H9 (cell line): ENCODE results near the gene DCDC2. TPM values are rescaled to one million over a fixed set of nuclear protein-coding genes. Genes with fewer than 3 reads are reported as not detected.
A peak's percentile ranks its signal among the peaks of the same experiment; 100 is the strongest.

ENCODE experiments used
- DNase-seq: peaks from one replicate; pipeline ENCODE4 v3.0.0-alpha.2; 2017
- H2AFZ ChIP-seq: one replicate; pipeline ENCODE4 v1.6.1; 2013; ENCODE audit warnings: mild to moderate bottlenecking, low read length, control low read depth, moderate library complexity
- H2AK5ac ChIP-seq: 2 replicates; pipeline ENCODE4 v1.6.1; 2013; ENCODE audit warnings: low read length, control low read depth, mixed read lengths; ENCODE audit not compliant: insufficient read length
- H2BK120ac ChIP-seq: one replicate; pipeline ENCODE4 v1.6.1; 2013; ENCODE audit warnings: low read depth, mild to moderate bottlenecking, low read length, control low read depth, inconsistent platforms; ENCODE audit not compliant: poor library complexity, severe bottlenecking
- H2BK12ac ChIP-seq: 2 replicates; pipeline ENCODE4 v1.6.1; 2013; ENCODE audit warnings: low read length, control low read depth, mixed read lengths, low read depth; ENCODE audit not compliant: insufficient read length
- H2BK15ac ChIP-seq: 2 replicates; pipeline ENCODE4 v1.6.1; 2013; ENCODE audit warnings: low read depth, low read length, control low read depth
- H2BK20ac ChIP-seq: one replicate; pipeline ENCODE4 v1.6.1; 2013; ENCODE audit warnings: low read depth, mild to moderate bottlenecking, low read length, control low read depth, inconsistent platforms; ENCODE audit not compliant: poor library complexity, severe bottlenecking
- H2BK5ac ChIP-seq: 2 replicates; pipeline ENCODE4 v1.6.1; 2013; ENCODE audit warnings: low read length, control low read depth, mixed read lengths; ENCODE audit not compliant: insufficient read length
- H3K14ac ChIP-seq: 2 replicates; pipeline ENCODE4 v1.6.1; 2013; ENCODE audit warnings: low read length, control low read depth; ENCODE audit not compliant: insufficient read depth
- H3K18ac ChIP-seq: 2 replicates; pipeline ENCODE4 v1.6.1; 2013; ENCODE audit warnings: low read depth, mild to moderate bottlenecking, mixed read lengths, low read length, control low read depth; ENCODE audit not compliant: insufficient read length
- H3K23ac ChIP-seq: 2 replicates; pipeline ENCODE4 v1.6.1; 2013; ENCODE audit warnings: low read length, control low read depth, mixed read lengths, low read depth; ENCODE audit not compliant: insufficient read length
- H3K23me2 ChIP-seq: 2 replicates; pipeline ENCODE4 v1.6.1; 2013; ENCODE audit warnings: low read depth, mild to moderate bottlenecking, mixed read lengths, low read length, control low read depth; ENCODE audit not compliant: insufficient read length, poor library complexity, severe bottlenecking
- H3K27ac ChIP-seq: 2 replicates; pipeline ENCODE4 v1.5.1; 2013; ENCODE audit warnings: low read length, control low read depth, mixed read lengths, low read depth; ENCODE audit not compliant: insufficient read length
- H3K27me3 ChIP-seq: 2 replicates; pipeline ENCODE4 v1.6.1; 2013; ENCODE audit warnings: low read length, control low read depth, inconsistent platforms; ENCODE audit not compliant: insufficient read depth
- H3K4ac ChIP-seq: 2 replicates; pipeline ENCODE4 v1.6.1; 2013; ENCODE audit warnings: low read depth, mild to moderate bottlenecking, control low read depth, inconsistent platforms, low read length, moderate library complexity
- H3K4me1 ChIP-seq: 2 replicates; pipeline ENCODE4 v1.6.1; 2013; ENCODE audit warnings: low read length, control low read depth, inconsistent platforms; ENCODE audit not compliant: insufficient read depth
- H3K4me2 ChIP-seq: 2 replicates; pipeline ENCODE4 v1.6.1; 2013; ENCODE audit warnings: low read length, control low read depth, mixed read lengths; ENCODE audit not compliant: insufficient read length, insufficient read depth
- H3K56ac ChIP-seq: 2 replicates; pipeline ENCODE4 v1.6.1; 2013; ENCODE audit warnings: low read depth, mild to moderate bottlenecking, mixed read lengths, low read length, control low read depth; ENCODE audit not compliant: insufficient read length
- H3K79me1 ChIP-seq: 2 replicates; pipeline ENCODE4 v1.6.1; 2013; ENCODE audit warnings: low read depth, mild to moderate bottlenecking, moderate library complexity, low read length, control low read depth, inconsistent platforms; ENCODE audit not compliant: insufficient read depth, poor library complexity, severe bottlenecking
- H3K79me2 ChIP-seq: 2 replicates; pipeline ENCODE4 v1.6.1; 2013; ENCODE audit warnings: low read length, control low read depth, inconsistent platforms; ENCODE audit not compliant: insufficient read depth
- H3K9ac ChIP-seq: 2 replicates; pipeline ENCODE4 v1.6.1; 2013; ENCODE audit warnings: low read length, control low read depth, mixed read lengths; ENCODE audit not compliant: insufficient read length; ENCODE audit errors: extremely low read depth
- H3K9me3 ChIP-seq: one replicate; pipeline ENCODE4 v1.6.1; 2013; ENCODE audit warnings: low read depth, low read length, inconsistent platforms; ENCODE audit not compliant: control insufficient read depth
- H3T11ph ChIP-seq: one replicate; pipeline ENCODE4 v1.6.1; 2013; ENCODE audit warnings: mild to moderate bottlenecking, low read length, control low read depth, inconsistent platforms
- H4K20me1 ChIP-seq: one replicate; pipeline ENCODE4 v1.6.1; 2013; ENCODE audit not compliant: control insufficient read depth, insufficient read length, insufficient read depth
- H4K5ac ChIP-seq: 2 replicates; pipeline ENCODE4 v1.6.1; 2013; ENCODE audit warnings: low read depth, mild to moderate bottlenecking, mixed read lengths, low read length, control low read depth; ENCODE audit not compliant: insufficient read length
- H4K8ac ChIP-seq: replicated peaks from 2 replicates; pipeline ENCODE4 v1.6.1; 2013; ENCODE audit warnings: low read length, control low read depth, mixed read lengths, low read depth; ENCODE audit not compliant: insufficient read length
- H4K91ac ChIP-seq: 2 replicates; pipeline ENCODE4 v1.6.1; 2013; ENCODE audit warnings: low read depth, mild to moderate bottlenecking, moderate library complexity, mixed read lengths, low read length, control low read depth; ENCODE audit not compliant: insufficient read length
- H3K27ac Mint-ChIP-seq, 3 experiments: 2 replicates in 2 of 3; 3 replicates in 1 of 3; pipeline ENCODE4 v1.8.0; 2020 to 2021; ENCODE audit warnings: mixed read lengths in 3 of 3, mild to moderate bottlenecking in 1 of 3, moderate library complexity in 1 of 3
- H3K27me3 Mint-ChIP-seq: 2 replicates; pipeline ENCODE4 v1.8.0; 2021; ENCODE audit warnings: low read depth, mild to moderate bottlenecking, moderate library complexity, mixed read lengths
- H3K36me3 Mint-ChIP-seq, 3 experiments: 2 replicates in 2 of 3; 3 replicates in 1 of 3; pipeline ENCODE4 v1.8.0; 2020 to 2021; ENCODE audit warnings: low read depth in 3 of 3, mixed read lengths in 3 of 3; ENCODE audit not compliant: insufficient read depth in 1 of 3
- H3K4me1 Mint-ChIP-seq, 2 experiments: 2 replicates each; pipeline ENCODE4 v1.8.0; 2020; ENCODE audit warnings: mixed read lengths in 2 of 2
- H3K4me3 Mint-ChIP-seq, 2 experiments: 2 replicates in 1 of 2; 3 replicates in 1 of 2; pipeline ENCODE4 v1.8.0; 2020 to 2021; ENCODE audit warnings: mild to moderate bottlenecking in 2 of 2, mixed read lengths in 2 of 2, moderate library complexity in 1 of 2
- H3K9me3 Mint-ChIP-seq, 2 experiments: 2 replicates in 1 of 2; 3 replicates in 1 of 2; pipeline ENCODE4 v1.8.0; 2020; ENCODE audit warnings: mild to moderate bottlenecking in 2 of 2, mixed read lengths in 2 of 2, moderate library complexity in 1 of 2
- CTCF ChIP-seq: fragments of 200-600 bp; sonication (generic); conservative IDR thresholded peaks from 3 replicates; pipeline ENCODE4 v1.8.0; 2021; ENCODE audit warnings: antibody characterized with exemption, mild to moderate bottlenecking
- WGBS: extraction: QIAGEN DNeasy Blood & Tissue Kit; methylation state at CpG from one replicate; pipeline ENCODE4 v1.1.7; 2013; ENCODE audit warnings: missing lambda C conversion rate, low lambda C conversion rate, mixed read lengths; ENCODE audit not compliant: insufficient read length; ENCODE audit errors: extremely low coverage; 5-methylcytosine and 5-hydroxymethylcytosine counted together
- total RNA-seq: library from RNA; stranded (reverse); gene quantifications from 2 replicates; pipeline ENCODE4 v1.2.1, GENCODE V29; 2021

DCDC2 gene
- total RNA-seq, 1 experiment from 2014 or later: 0.59 TPM

GRCh38 chr6:24140591-24140990 is 217.3 kb downstream of the DCDC2 start:
- Histone ChIP-seq H4K8ac (no peak overlapping the region), H3T11ph (no peak overlapping the region), H3K56ac (no peak overlapping the region), H3K79me1 (no peaks in the 10 kb centered on the region), H3K4ac (no peak overlapping the region), H4K91ac (no peak overlapping the region), H2AK5ac (no peak overlapping the region), H2BK20ac (no peak overlapping the region), H2BK12ac (no peak overlapping the region), H3K23me2 (no peaks in the 10 kb centered on the region), H2AFZ (no peak overlapping the region), H3K4me1 (no peaks in the 10 kb centered on the region), H3K9me3 (no peaks in the 10 kb centered on the region), H3K9ac (no peak overlapping the region), H3K27ac (no peak overlapping the region), H3K14ac (peak overlapping the region; percentile 54; the same call in 1 of the 2 replicates), H3K4me2 (no peak overlapping the region), H2BK15ac (no peak overlapping the region), H3K18ac (no peak overlapping the region), H3K23ac (no peak overlapping the region), H3K27me3 (no peaks in the 10 kb centered on the region), H4K20me1 (no peaks in the 10 kb centered on the region), H4K5ac (no peak overlapping the region), H2BK5ac (no peak overlapping the region), H3K79me2 (no peaks in the 10 kb centered on the region), H2BK120ac (no peak overlapping the region)
- Mint-ChIP-seq H3K27ac (no peak overlapping the region; a peak in 2 of 7 replicates), H3K27me3 (peaks cover under 1% of the 10 kb centered on the region), H3K4me3 (no peak overlapping the region), H3K36me3 (no peaks in the 10 kb centered on the region), H3K4me1 (no peaks in the 10 kb centered on the region), H3K9me3 (no peaks in the 10 kb centered on the region)
- no peak for TF ChIP-seq CTCF
- no CpG with 5 or more reads among the region's 13 CpGs for WGBS
- DNase-seq: peak; percentile 34
